Epithelial cell of proximal tubule (primary cell): ENCODE measurements around the gene TRAF3IP1. TPM values are rescaled to one million over a fixed set of nuclear protein-coding genes. Genes with fewer than 3 reads are reported as not detected.

Experiments
- DNase-seq: peaks from one replicate; pipeline ENCODE4 v3.0.0-alpha.2; 2011; ENCODE audit warnings: low read depth
- H3K4me3 ChIP-seq: 2 replicates; pipeline ENCODE4 v1.5.1; 2011; ENCODE audit warnings: low read depth, mild to moderate bottlenecking, low read length
- CTCF ChIP-seq: conservative IDR thresholded peaks from 2 replicates; pipeline ENCODE4 v1.5.1; 2012; ENCODE audit warnings: low read depth, mild to moderate bottlenecking, low read length
- total RNA-seq: library from RNA; depleted of rRNA; stranded (reverse); fragments of >200 nt; gene quantifications from 2 replicates; pipeline ENCODE4 v1.2.3, GENCODE V29; 2015

The TRAF3IP1 gene
- total RNA-seq, 1 donor from 2014 or later, result 8.5 TPM

- H3K4me3 ChIP-seq, result no peak overlapping the region
- no peak for DNase-seq
- TF ChIP-seq CTCF, result no peak
Observed at GRCh38 chr2:238450440-238450861, 130.1 kb downstream of the TRAF3IP1 start.

Other genes starting within 250 kb of the TRAF3IP1 start
- gene ESPNL, start 220.2 kb upstream of the TRAF3IP1 start, total RNA-seq, result 0.14 and 2.7 TPM in 2 replicates
- gene KLHL30, start 181.8 kb upstream of the TRAF3IP1 start, total RNA-seq, result 0.72 and 1.7 TPM in 2 replicates
- gene ERFE, start 161.5 kb upstream of the TRAF3IP1 start, total RNA-seq, result 9.8 and 86.8 TPM in 2 replicates
- gene ILKAP, start 116.8 kb upstream of the TRAF3IP1 start, total RNA-seq, result 18.2 and 28.9 TPM in 2 replicates
- 20.3 and 25.5 TPM in 2 replicates for gene HES6, start 80.5 kb upstream of the TRAF3IP1 start, total RNA-seq
- 0.86 and 4.1 TPM in 2 replicates for gene PER2, start 31.9 kb upstream of the TRAF3IP1 start, total RNA-seq
- 23.5 and 29.7 TPM in 2 replicates for gene ASB1, start 106.4 kb downstream of the TRAF3IP1 start, total RNA-seq